Activated CD8-positive, alpha-beta T cell treated with anti-CD3 and anti-CD28 coated beads for 36 hours (primary cell): ENCODE measurements around the gene RNU6-1. TPM values are rescaled to one million over a fixed set of nuclear protein-coding genes. Genes with fewer than 3 reads are reported as not detected.

Experiments
- ATAC-seq: fragments of 200-7000 bp; cut with Tn5 transposase; one replicate; pipeline ENCODE4 v1.10.0; 2021; ENCODE audit warnings: mild to moderate bottlenecking, moderate library complexity
- CTCF ChIA-PET: fragments of 350-600 bp; sonication (Branson Sonifier 250); formaldehyde crosslinking; loops from one replicate; lab custom pipeline; 2021; ENCODE audit warnings: antibody characterized with exemption; lab: Charles Lee
- POLR2A ChIA-PET: fragments of 350-600 bp; sonication (Branson Sonifier 250); formaldehyde crosslinking; loops from one replicate; lab custom pipeline; 2021; ENCODE audit warnings: antibody characterized with exemption; lab: Charles Lee
- DNase-seq: peaks from one replicate; pipeline ENCODE4 v3.0.0-alpha.2; 2020
- H3K27ac Mint-ChIP-seq: one replicate; pipeline ENCODE4 v1.8.0; 2021; ENCODE audit warnings: mild to moderate bottlenecking, mixed read lengths
- H3K27me3 Mint-ChIP-seq: one replicate; pipeline ENCODE4 v1.8.0; 2021; ENCODE audit warnings: mixed read lengths
- H3K36me3 Mint-ChIP-seq: one replicate; pipeline ENCODE4 v1.8.0; 2021; ENCODE audit warnings: low read depth, mixed read lengths
- H3K4me1 Mint-ChIP-seq: one replicate; pipeline ENCODE4 v1.8.0; 2021; ENCODE audit warnings: low read depth, mixed read lengths
- H3K4me3 Mint-ChIP-seq: one replicate; pipeline ENCODE4 v1.8.0; 2021; ENCODE audit warnings: mild to moderate bottlenecking, moderate library complexity, mixed read lengths
- H3K9me3 Mint-ChIP-seq: one replicate; pipeline ENCODE4 v1.8.0; 2021; ENCODE audit warnings: mixed read lengths
- intact Hi-C: fragments of 100-400 bp; cut with micrococcal nuclease; formaldehyde crosslinking; loops from one replicate; pipeline ENCODE4 v1.10.0; 2022
- total RNA-seq, 2 experiments: library from RNA; stranded (reverse); gene quantifications; one replicate each; pipeline ENCODE4 v1.2.3, GENCODE V29; 2021
- TF ChIP-seq, protein P1 (sequence below): fragments of 200-600 bp; IDR thresholded peaks from one replicate; pipeline ENCODE4 v1.8.0; 2022; ENCODE audit warnings: antibody characterized with exemption, mild to moderate bottlenecking

The RNU6-1 gene
- total RNA-seq, 2 experiments from 2014 or later, result not detected

DNA sequence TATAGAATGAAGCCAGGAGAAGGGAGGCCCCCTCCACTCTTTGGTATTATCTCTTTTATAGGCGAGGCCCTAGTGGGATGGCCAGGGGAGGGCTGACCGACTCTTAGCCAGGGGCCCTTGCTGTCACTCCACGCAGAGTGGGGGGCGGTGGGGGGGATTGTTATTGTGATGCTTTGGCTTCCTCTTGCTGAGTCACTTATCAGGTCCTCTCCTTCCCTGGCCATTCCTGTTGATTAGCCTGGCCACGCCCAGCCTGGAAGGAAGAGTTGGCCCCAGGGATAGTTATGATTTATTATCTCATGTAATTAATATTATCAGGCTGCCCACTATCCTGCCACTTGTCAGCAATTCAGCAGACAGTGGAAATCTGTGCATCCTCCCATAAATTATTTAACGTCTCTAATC, 40.0 kb downstream of the RNU6-1 start:
- H3K27ac Mint-ChIP-seq, result no peak overlapping the region
- H3K27me3 Mint-ChIP-seq, result no peaks in the 10 kb centered on the region
- ChIA-PET POLR2A (no interaction called here), CTCF (no interaction called here)
- DNase-seq (no peak), ATAC-seq (no peak)
- peaks cover 13% of the 10 kb centered on the region for H3K36me3 Mint-ChIP-seq
- peaks cover 3% of the 10 kb centered on the region for H3K4me1 Mint-ChIP-seq
- TF ChIP-seq, protein P1, sequence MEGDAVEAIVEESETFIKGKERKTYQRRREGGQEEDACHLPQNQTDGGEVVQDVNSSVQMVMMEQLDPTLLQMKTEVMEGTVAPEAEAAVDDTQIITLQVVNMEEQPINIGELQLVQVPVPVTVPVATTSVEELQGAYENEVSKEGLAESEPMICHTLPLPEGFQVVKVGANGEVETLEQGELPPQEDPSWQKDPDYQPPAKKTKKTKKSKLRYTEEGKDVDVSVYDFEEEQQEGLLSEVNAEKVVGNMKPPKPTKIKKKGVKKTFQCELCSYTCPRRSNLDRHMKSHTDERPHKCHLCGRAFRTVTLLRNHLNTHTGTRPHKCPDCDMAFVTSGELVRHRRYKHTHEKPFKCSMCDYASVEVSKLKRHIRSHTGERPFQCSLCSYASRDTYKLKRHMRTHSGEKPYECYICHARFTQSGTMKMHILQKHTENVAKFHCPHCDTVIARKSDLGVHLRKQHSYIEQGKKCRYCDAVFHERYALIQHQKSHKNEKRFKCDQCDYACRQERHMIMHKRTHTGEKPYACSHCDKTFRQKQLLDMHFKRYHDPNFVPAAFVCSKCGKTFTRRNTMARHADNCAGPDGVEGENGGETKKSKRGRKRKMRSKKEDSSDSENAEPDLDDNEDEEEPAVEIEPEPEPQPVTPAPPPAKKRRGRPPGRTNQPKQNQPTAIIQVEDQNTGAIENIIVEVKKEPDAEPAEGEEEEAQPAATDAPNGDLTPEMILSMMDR, result no peak
- intact Hi-C loops, result no loop called here
- peaks cover 11% of the 10 kb centered on the region for H3K9me3 Mint-ChIP-seq
- H3K4me3 Mint-ChIP-seq, result no peak overlapping the region

DNA sequence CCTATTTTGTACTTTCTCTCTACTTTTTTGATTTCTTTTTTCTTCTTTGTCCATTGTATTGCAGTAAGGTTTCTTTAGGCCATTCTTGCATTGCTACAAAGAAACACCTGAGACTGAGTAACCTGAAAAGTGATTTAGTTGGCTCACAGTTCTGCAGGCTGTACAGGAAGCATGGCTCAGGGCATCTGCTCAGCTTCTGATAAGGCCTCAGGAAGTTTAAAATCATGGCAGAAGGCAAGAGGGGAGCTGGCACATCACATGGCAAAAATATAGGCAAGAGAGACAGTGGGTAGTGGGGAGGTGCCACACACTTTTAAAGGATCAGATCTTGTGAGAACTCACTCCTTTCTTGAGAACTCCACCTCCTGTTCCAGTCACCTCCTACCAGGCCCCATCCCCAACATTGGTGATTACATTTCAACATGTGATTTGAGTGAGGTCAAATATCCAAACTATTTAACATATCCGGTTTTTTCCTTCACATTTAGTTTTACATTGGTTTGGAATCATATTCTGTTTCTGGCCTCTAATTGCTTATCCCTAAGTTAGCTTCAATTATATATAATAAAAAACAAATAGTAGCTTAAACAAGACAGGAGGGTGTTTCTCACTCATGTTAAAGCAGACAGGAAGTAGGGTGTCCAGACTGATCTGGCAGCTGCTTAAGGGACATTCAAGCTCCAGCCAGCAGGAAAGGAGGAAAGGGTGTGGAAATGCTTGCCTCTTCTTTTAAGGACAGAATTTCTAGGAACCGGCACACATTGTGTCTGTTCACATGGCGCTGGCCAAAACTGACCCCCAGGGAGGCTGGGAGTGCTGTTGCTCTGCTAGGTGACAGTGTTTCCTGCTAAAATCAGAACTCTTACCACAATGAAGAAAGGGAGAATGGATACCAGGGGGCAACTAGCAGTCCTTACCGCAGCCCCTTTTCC, 43.4 kb downstream of the RNU6-1 start:
- H3K4me1 Mint-ChIP-seq, result peaks cover 7% of the 10 kb centered on the region
- TF ChIP-seq, protein P1, result no peak
- CTCF ChIA-PET, result interaction anchor here (1.0 to 1.6 kb wide), 3 partner anchors 9 to 26 kb away, joined by 3 to 4 read pairs (median 3); no protein-coding TSS in a partner anchor
- peaks cover 28% of the 10 kb centered on the region for H3K36me3 Mint-ChIP-seq
- intact Hi-C loops, result no loop called here
- H3K27me3 Mint-ChIP-seq, result no peaks in the 10 kb centered on the region
- DNase-seq (no peak), ATAC-seq (no peak)
- no peak overlapping the region for H3K27ac Mint-ChIP-seq
- H3K4me3 Mint-ChIP-seq, result no peak overlapping the region
- peaks cover 17% of the 10 kb centered on the region for H3K9me3 Mint-ChIP-seq
- POLR2A ChIA-PET, result no interaction called here

DNA sequence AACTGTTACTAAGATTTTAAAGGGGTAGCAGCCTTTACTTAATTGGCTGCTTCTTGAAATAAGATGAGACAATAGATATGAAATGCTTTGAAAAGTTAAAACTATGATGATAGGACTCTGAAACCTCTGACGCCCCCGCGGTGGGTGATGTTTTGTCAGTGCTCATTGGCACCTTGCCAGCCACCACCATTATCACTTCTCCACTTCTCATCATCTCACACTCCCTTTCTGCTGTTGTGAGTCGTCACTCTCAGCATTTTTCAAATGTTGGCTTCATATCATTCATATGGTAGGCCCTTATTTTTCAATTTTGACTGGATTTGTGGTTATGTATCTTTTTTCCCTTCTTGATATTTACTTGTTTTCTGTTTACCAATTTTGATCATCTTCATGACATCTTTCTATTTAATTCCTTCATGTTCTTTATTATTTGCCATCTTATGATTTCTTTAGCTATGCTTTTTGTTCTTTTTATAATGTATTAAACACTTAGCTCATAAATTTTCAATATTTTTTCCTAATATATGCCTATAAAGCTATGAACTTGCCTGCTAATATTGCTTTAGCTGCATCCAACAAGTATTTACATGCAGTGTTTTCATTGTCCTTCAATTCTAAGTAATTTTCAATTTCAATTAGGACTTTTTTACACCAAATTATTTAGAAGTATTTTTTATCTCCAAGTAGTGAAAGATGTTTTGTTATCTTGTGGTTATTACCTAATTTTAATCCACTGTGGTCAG, 44.8 kb downstream of the RNU6-1 start:
- DNase-seq (peak; percentile 83), ATAC-seq (peak; percentile 34)
- peaks cover 28% of the 10 kb centered on the region for H3K36me3 Mint-ChIP-seq
- no peak overlapping the region for H3K27ac Mint-ChIP-seq
- ChIA-PET POLR2A (interaction anchor here (0.6 kb wide), 2 partner anchors 11 to 559 kb away, joined by 3 read pairs; no protein-coding TSS in a partner anchor), CTCF (interaction anchor here (1.4 to 1.6 kb wide), 2 partner anchors 11 to 25 kb away, joined by 3 to 4 read pairs; no protein-coding TSS in a partner anchor)
- peaks cover 17% of the 10 kb centered on the region for H3K9me3 Mint-ChIP-seq
- H3K27me3 Mint-ChIP-seq, result no peaks in the 10 kb centered on the region
- intact Hi-C loops, result no loop called here
- no peak overlapping the region for H3K4me3 Mint-ChIP-seq
- TF ChIP-seq, protein P1, result no peak
- peaks cover 7% of the 10 kb centered on the region for H3K4me1 Mint-ChIP-seq

DNA sequence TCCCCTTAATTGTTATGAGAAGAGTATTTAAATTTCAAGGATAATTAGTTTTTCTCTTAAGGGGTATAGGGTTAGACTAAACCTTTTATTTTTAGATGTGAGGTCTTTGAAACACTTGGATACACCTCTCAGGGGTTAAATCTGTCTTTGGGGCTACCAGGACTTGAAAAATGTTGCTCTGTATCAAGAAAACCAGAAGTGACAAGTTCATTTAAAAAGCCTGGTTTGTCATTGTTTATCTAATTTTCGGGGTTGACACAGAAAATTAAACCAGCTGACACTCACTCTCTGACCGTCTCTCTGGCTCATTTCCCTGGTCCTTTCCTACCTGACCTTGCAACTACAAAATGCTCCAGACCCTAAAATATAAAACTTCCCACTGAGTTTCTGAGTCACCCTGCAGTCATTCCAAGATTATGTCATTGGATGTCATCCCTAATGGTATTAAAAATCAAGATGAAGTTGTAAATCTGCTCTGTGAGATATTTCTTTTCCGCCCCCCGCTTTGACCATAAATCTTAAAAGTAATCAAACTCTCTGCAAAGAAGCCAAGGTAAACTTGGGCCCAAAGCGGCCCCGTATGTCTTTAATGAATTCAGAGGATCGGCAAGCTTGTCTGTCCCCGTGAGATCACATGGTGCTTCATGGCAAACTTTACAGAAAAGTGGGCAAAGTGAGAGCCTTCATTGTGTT, 47.4 kb downstream of the RNU6-1 start:
- no peak for DNase-seq
- no peak overlapping the region for H3K4me3 Mint-ChIP-seq
- H3K36me3 Mint-ChIP-seq, result peaks cover 28% of the 10 kb centered on the region
- no peak overlapping the region for H3K27ac Mint-ChIP-seq
- CTCF ChIA-PET, result interaction anchor here (1.2 to 1.4 kb wide), 2 partner anchors 9 to 14 kb away, joined by 3 to 7 read pairs; no protein-coding TSS in a partner anchor
- H3K9me3 Mint-ChIP-seq, result peaks cover 17% of the 10 kb centered on the region
- ATAC-seq, result no peak
- TF ChIP-seq, protein P1, result no peak
- POLR2A ChIA-PET, result no interaction called here
- no peaks in the 10 kb centered on the region for H3K27me3 Mint-ChIP-seq
- peaks cover 7% of the 10 kb centered on the region for H3K4me1 Mint-ChIP-seq
- intact Hi-C loops, result no loop called here
